ENCODE measurements around the gene RDX.

The RDX gene

GRCh38 chr11:110319501-110319900 is 23.1 kb upstream of the RDX start:
- H3K36me3 ChIP-seq (ENCODE audit: insufficient read depth, low read length) = no peaks in the 10 kb centered on the region
- H3K9me2 ChIP-seq (replicated peaks; ENCODE audit: low read depth, low read length) = no peaks in the 10 kb centered on the region
- H3K4me3 ChIP-seq (ENCODE audit: low read length, poor library complexity, severe bottlenecking) = no peak overlapping the region
- no peak overlapping the region for H2AFZ ChIP-seq (ENCODE audit: low read length)
- H3K27me3 ChIP-seq (ENCODE audit: insufficient read depth, low read length, poor library complexity, severe bottlenecking) = no peaks in the 10 kb centered on the region
- H4K20me1 ChIP-seq (ENCODE audit: insufficient read depth, low read length, poor library complexity, severe bottlenecking) = no peaks in the 10 kb centered on the region
- TF ChIP-seq, protein P1, sequence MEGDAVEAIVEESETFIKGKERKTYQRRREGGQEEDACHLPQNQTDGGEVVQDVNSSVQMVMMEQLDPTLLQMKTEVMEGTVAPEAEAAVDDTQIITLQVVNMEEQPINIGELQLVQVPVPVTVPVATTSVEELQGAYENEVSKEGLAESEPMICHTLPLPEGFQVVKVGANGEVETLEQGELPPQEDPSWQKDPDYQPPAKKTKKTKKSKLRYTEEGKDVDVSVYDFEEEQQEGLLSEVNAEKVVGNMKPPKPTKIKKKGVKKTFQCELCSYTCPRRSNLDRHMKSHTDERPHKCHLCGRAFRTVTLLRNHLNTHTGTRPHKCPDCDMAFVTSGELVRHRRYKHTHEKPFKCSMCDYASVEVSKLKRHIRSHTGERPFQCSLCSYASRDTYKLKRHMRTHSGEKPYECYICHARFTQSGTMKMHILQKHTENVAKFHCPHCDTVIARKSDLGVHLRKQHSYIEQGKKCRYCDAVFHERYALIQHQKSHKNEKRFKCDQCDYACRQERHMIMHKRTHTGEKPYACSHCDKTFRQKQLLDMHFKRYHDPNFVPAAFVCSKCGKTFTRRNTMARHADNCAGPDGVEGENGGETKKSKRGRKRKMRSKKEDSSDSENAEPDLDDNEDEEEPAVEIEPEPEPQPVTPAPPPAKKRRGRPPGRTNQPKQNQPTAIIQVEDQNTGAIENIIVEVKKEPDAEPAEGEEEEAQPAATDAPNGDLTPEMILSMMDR (conservative IDR thresholded peaks at IDR 0.05; ENCODE audit: low read length) = no peak
- TF ChIP-seq EZH2phosphoT487 (IDR thresholded peaks at IDR 0.05; ENCODE audit: borderline replicate concordance) = no peak
- no peaks in the 10 kb centered on the region for H3K4me1 ChIP-seq (ENCODE audit: insufficient read depth, low read length, poor library complexity, severe bottlenecking)
- H3K9me3 ChIP-seq (ENCODE audit: insufficient read depth, low read depth, low read length) = no peaks in the 10 kb centered on the region
- no peak overlapping the region for H3K9ac ChIP-seq (ENCODE audit: low read depth, low read length, poor library complexity, severe bottlenecking)
- no peak overlapping the region for H3K4me2 ChIP-seq (ENCODE audit: low read depth, low read length, poor library complexity, severe bottlenecking)
- no peaks in the 10 kb centered on the region for H3F3A ChIP-seq (ENCODE audit: low read depth)
- no peaks in the 10 kb centered on the region for H3K79me2 ChIP-seq (ENCODE audit: insufficient read depth, low read length)

- Histone ChIP-seq H3K79me2 (ENCODE audit: insufficient read depth, low read length) (no peaks in the 10 kb centered on the region), H3K9ac (ENCODE audit: low read depth, low read length, poor library complexity, severe bottlenecking) (no peak overlapping the region), H3K4me1 (ENCODE audit: insufficient read depth, low read length, poor library complexity, severe bottlenecking) (no peaks in the 10 kb centered on the region), H3K36me3 (ENCODE audit: insufficient read depth, low read length) (no peaks in the 10 kb centered on the region), H2AFZ (ENCODE audit: low read length) (no peak overlapping the region), H3F3A (ENCODE audit: low read depth) (no peaks in the 10 kb centered on the region), H3K9me2 (replicated peaks; ENCODE audit: low read depth, low read length) (no peaks in the 10 kb centered on the region), H3K9me3 (ENCODE audit: insufficient read depth, low read depth, low read length) (no peaks in the 10 kb centered on the region), H3K4me2 (ENCODE audit: low read depth, low read length, poor library complexity, severe bottlenecking) (no peak overlapping the region), H3K27me3 (ENCODE audit: insufficient read depth, low read length, poor library complexity, severe bottlenecking) (no peaks in the 10 kb centered on the region), H3K4me3 (ENCODE audit: low read length, poor library complexity, severe bottlenecking) (no peak overlapping the region), H4K20me1 (ENCODE audit: insufficient read depth, low read length, poor library complexity, severe bottlenecking) (no peaks in the 10 kb centered on the region)
- TF ChIP-seq, protein P1 (conservative IDR thresholded peaks at IDR 0.05; ENCODE audit: low read length) = no peak
- TF ChIP-seq EZH2phosphoT487 (IDR thresholded peaks at IDR 0.05; ENCODE audit: borderline replicate concordance) = no peak
These were observed 22.4 kb upstream of the RDX start for GRCh38 chr11:110318638-110319404.

DNA sequence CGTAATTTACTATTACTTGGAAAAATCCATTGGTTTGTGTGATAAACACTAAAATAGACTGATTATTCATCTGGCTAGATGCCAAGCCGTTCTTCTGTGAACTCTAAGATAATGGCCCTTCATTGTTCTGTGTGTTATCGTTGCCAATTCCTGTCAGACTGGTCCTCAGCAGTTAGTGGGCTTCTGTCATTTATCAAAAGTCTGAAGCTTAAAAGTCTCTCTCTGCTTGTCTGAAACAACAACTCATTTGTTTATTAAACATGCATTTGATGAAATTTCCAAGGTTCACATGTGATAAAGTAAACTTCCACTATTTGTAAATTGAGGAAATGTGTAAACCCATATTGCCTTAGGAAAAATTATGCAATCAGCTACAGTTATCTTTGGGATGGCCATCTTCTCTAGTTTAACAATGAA is 21.1 kb upstream of the RDX start:
- H3K4me1 ChIP-seq (ENCODE audit: insufficient read depth, low read length, poor library complexity, severe bottlenecking) = no peaks in the 10 kb centered on the region
- H3K79me2 ChIP-seq (ENCODE audit: insufficient read depth, low read length) = no peaks in the 10 kb centered on the region
- H3K4me2 ChIP-seq (ENCODE audit: low read depth, low read length, poor library complexity, severe bottlenecking) = no peak overlapping the region
- no peak overlapping the region for H2AFZ ChIP-seq (ENCODE audit: low read length)
- TF ChIP-seq EZH2phosphoT487 (IDR thresholded peaks at IDR 0.05; ENCODE audit: borderline replicate concordance) = no peak
- no peaks in the 10 kb centered on the region for H3K9me2 ChIP-seq (replicated peaks; ENCODE audit: low read depth, low read length)
- no peak overlapping the region for H3K9ac ChIP-seq (ENCODE audit: low read depth, low read length, poor library complexity, severe bottlenecking)
- H4K20me1 ChIP-seq (ENCODE audit: insufficient read depth, low read length, poor library complexity, severe bottlenecking) = no peaks in the 10 kb centered on the region
- H3F3A ChIP-seq (ENCODE audit: low read depth) = no peaks in the 10 kb centered on the region
- H3K9me3 ChIP-seq (ENCODE audit: insufficient read depth, low read depth, low read length) = no peaks in the 10 kb centered on the region
- no peaks in the 10 kb centered on the region for H3K27me3 ChIP-seq (ENCODE audit: insufficient read depth, low read length, poor library complexity, severe bottlenecking)
- H3K4me3 ChIP-seq (ENCODE audit: low read length, poor library complexity, severe bottlenecking) = no peak overlapping the region
- no peaks in the 10 kb centered on the region for H3K36me3 ChIP-seq (ENCODE audit: insufficient read depth, low read length)
